Peyer's patch (tissue), 4 donors: Measurements from ENCODE around the gene CLMN. TPM values are rescaled to one million over a fixed set of nuclear protein-coding genes. Genes with fewer than 3 reads are reported as not detected.
A peak's percentile ranks its signal among the peaks of the same experiment; 100 is the strongest.

ENCODE experiments used
- DNase-seq, 3 donors: peaks; one replicate each; pipeline ENCODE4 v3.0.0-alpha.2; 2017 to 2019
- H3K27ac ChIP-seq, 4 donors: fragments of 200-600 bp; sonication (generic); one replicate each; pipeline ENCODE4 v1.5.1; 2016 to 2019
- H3K27me3 ChIP-seq, 2 donors: fragments of 200-600 bp; sonication (generic); one replicate each; pipeline ENCODE4 v1.5.1; 2019
- H3K36me3 ChIP-seq, 3 donors: fragments of 200-600 bp; sonication (generic); one replicate each; pipeline ENCODE4 v1.5.1; 2016 to 2019
- H3K4me1 ChIP-seq, 4 donors: fragments of 200-600 bp; sonication (generic); one replicate each; pipeline ENCODE4 v1.5.1; 2016 to 2019
- H3K4me3 ChIP-seq, 4 donors: fragments of 200-600 bp; sonication (generic); 1 replicate in 3 of 4; 2 replicates in 1 of 4; pipeline ENCODE4 v1.5.1; 2016 to 2019; ENCODE audit warnings: mild to moderate bottlenecking in 1 of 4
- H3K9me3 ChIP-seq, 4 donors: fragments of 200-600 bp; sonication (generic); one replicate each; pipeline ENCODE4 v1.5.1; 2016 to 2019; ENCODE audit warnings: mild to moderate bottlenecking in 1 of 4
- CTCF ChIP-seq, 6 experiments: fragments of 450-650 bp in 4 of 6; fragments of 200-600 bp in 2 of 6; sonication (generic) in 1 of 6; IDR thresholded peaks; one replicate each; pipeline ENCODE4 v1.5.1; 2017 to 2019; ENCODE audit warnings: antibody characterized with exemption in 6 of 6, mild to moderate bottlenecking in 3 of 6, moderate library complexity in 1 of 6
- POLR2A ChIP-seq, 2 donors: fragments of 450-650 bp; IDR thresholded peaks; one replicate each; pipeline ENCODE4 v1.5.1; 2017; ENCODE audit warnings: antibody characterized with exemption in 2 of 2, mild to moderate bottlenecking in 2 of 2, moderate library complexity in 2 of 2
- total RNA-seq, 4 donors: library from RNA; depleted of rRNA; stranded (reverse); fragments of >200 nt; gene quantifications; one replicate each; pipeline ENCODE4 v1.1.0, GENCODE V29; 2016

Gene CLMN
- total RNA-seq, 4 donors from 2014 or later, result 18.7 to 38.8 (median 36.4) TPM

- Histone ChIP-seq H3K36me3 (no peaks in the 10 kb centered on the region), H3K4me1 (peaks cover 0 to 39% (median 6%) of the 10 kb centered on the region in 4 donors), H3K4me3 (peak overlapping the region in 1 of 4 donors; percentile 7), H3K27me3 (no peaks in the 10 kb centered on the region), H3K27ac (peak overlapping the region; percentile 49 to 77 (median 62)), H3K9me3 (no peaks in the 10 kb centered on the region)
- TF ChIP-seq POLR2A (IDR thresholded peaks at IDR 0.05) (no peak), CTCF (IDR thresholded peaks at IDR 0.05) (no peak)
- DNase-seq, result peak in 1 of 3 donors; percentile 62
These were observed 134.5 kb downstream of the CLMN start for GRCh38 chr14:95185033-95185766.

GRCh38 chr14:95184413-95184790 lies 135.3 kb downstream of the CLMN start:
- H3K4me3 ChIP-seq, result no peak overlapping the region
- DNase-seq, result no peak
- no peak for TF ChIP-seq CTCF (IDR thresholded peaks at IDR 0.05)
- TF ChIP-seq POLR2A (IDR thresholded peaks at IDR 0.05), result no peak
- peak overlapping the region; percentile 49 to 77 (median 62) for H3K27ac ChIP-seq
- no peaks in the 10 kb centered on the region for H3K27me3 ChIP-seq
- no peaks in the 10 kb centered on the region for H3K9me3 ChIP-seq
- H3K4me1 ChIP-seq, result peaks cover 0 to 31% (median 6%) of the 10 kb centered on the region in 4 donors
- no peaks in the 10 kb centered on the region for H3K36me3 ChIP-seq

GRCh38 chr14:95183532-95184412 lies 135.9 kb downstream of the CLMN start:
- Histone ChIP-seq H3K27me3 (no peaks in the 10 kb centered on the region), H3K27ac (peak overlapping the region in 3 of 4 donors; percentile 55 to 77 (median 70)), H3K4me1 (peaks cover 0 to 31% (median 6%) of the 10 kb centered on the region in 4 donors), H3K4me3 (no peak overlapping the region), H3K9me3 (no peaks in the 10 kb centered on the region), H3K36me3 (no peaks in the 10 kb centered on the region)
- DNase-seq, result no peak
- TF ChIP-seq POLR2A (IDR thresholded peaks at IDR 0.05), result no peak
- TF ChIP-seq CTCF (IDR thresholded peaks at IDR 0.05), result no peak

GRCh38 chr14:95183082-95183481 lies 136.6 kb downstream of the CLMN start:
- peaks cover 0 to 31% (median 6%) of the 10 kb centered on the region in 4 donors for H3K4me1 ChIP-seq
- TF ChIP-seq POLR2A (IDR thresholded peaks at IDR 0.05) (no peak), CTCF (IDR thresholded peaks at IDR 0.05) (no peak)
- peak overlapping the region in 3 of 4 donors; percentile 55 to 77 (median 70) for H3K27ac ChIP-seq
- H3K27me3 ChIP-seq, result no peaks in the 10 kb centered on the region
- no peak overlapping the region for H3K4me3 ChIP-seq
- no peaks in the 10 kb centered on the region for H3K9me3 ChIP-seq
- DNase-seq, result no peak
- H3K36me3 ChIP-seq, result no peaks in the 10 kb centered on the region

- Histone ChIP-seq H3K27ac (peak overlapping the region in 1 of 4 donors; percentile 77), H3K9me3 (no peaks in the 10 kb centered on the region), H3K4me1 (peaks cover 0 to 31% (median 6%) of the 10 kb centered on the region in 4 donors), H3K4me3 (no peak overlapping the region), H3K36me3 (no peaks in the 10 kb centered on the region), H3K27me3 (no peaks in the 10 kb centered on the region)
- DNase-seq, result no peak
- TF ChIP-seq POLR2A (IDR thresholded peaks at IDR 0.05) (no peak), CTCF (IDR thresholded peaks at IDR 0.05) (no peak)
These were observed 137.3 kb downstream of the CLMN start for GRCh38 chr14:95182379-95182778.
